AG04450 (cell line): ENCODE data around the gene AIPL1. TPM values are rescaled to one million over a fixed set of nuclear protein-coding genes. Genes with fewer than 3 reads are reported as not detected.

Experiments used
- CTCF ChIA-PET: fragments of 300-600, 350-600 bp; formaldehyde crosslinking; extraction: SDS; loops from one replicate; lab custom pipeline; 2022; ENCODE audit warnings: antibody characterized with exemption, inconsistent platforms; lab: Charles Lee
- POLR2A ChIA-PET: fragments of 350-600 bp; formaldehyde crosslinking; extraction: SDS; loops from one replicate; lab custom pipeline; 2021; ENCODE audit warnings: antibody characterized with exemption, inconsistent platforms; lab: Yijun Ruan, JAX
- DNase-seq: peaks from one replicate; pipeline ENCODE4 v3.0.0-alpha.2; 2011; ENCODE audit warnings: low read depth, low spot score
- H3K27ac ChIP-seq: one replicate; pipeline ENCODE4 v1.5.1; 2012; ENCODE audit warnings: low read depth, low read length, control low read depth
- H3K27me3 ChIP-seq: one replicate; pipeline ENCODE4 v1.6.0; 2012; ENCODE audit warnings: low read length; ENCODE audit not compliant: control insufficient read depth, insufficient read depth
- H3K4me3 ChIP-seq: 2 replicates; pipeline ENCODE4 v1.5.1; 2011; ENCODE audit warnings: mild to moderate bottlenecking, low read depth, low read length, control low read depth
- H3K9me3 ChIP-seq: 2 replicates; pipeline ENCODE4 v1.5.1; 2012; ENCODE audit warnings: low read length; ENCODE audit not compliant: control insufficient read depth, insufficient read depth
- CTCF ChIP-seq: IDR thresholded peaks from 2 replicates; pipeline ENCODE4 v1.5.1; 2011; ENCODE audit warnings: low read depth, low read length, control low read depth, inconsistent platforms
- polyA plus RNA-seq: library from polyadenylated mRNA; depleted of rRNA; stranded (reverse); fragments of >200 nt; gene quantifications from 2 replicates; pipeline ENCODE4 v1.2.3, GENCODE V29; 2011

Gene AIPL1
- polyA plus RNA-seq, 1 experiment: not detected

GRCh38 chr17:6421700-6422604 lies 13.0 kb downstream of the AIPL1 start:
- no peak overlapping the region for H3K4me3 ChIP-seq
- no peaks in the 10 kb centered on the region for H3K9me3 ChIP-seq
- H3K27ac ChIP-seq: no peak overlapping the region
- ChIA-PET CTCF (interaction anchor here (0.6 to 6.7 kb wide), 10 partner anchors 10 to 957 kb away, joined by 3 to 90 read pairs (median 4); partner anchors contain the start of gene NLRP1), POLR2A (no interaction called here)
- H3K27me3 ChIP-seq: peaks cover 12% of the 10 kb centered on the region
- peak; percentile 32 for DNase-seq
- TF ChIP-seq CTCF: peak; percentile 86

DNA sequence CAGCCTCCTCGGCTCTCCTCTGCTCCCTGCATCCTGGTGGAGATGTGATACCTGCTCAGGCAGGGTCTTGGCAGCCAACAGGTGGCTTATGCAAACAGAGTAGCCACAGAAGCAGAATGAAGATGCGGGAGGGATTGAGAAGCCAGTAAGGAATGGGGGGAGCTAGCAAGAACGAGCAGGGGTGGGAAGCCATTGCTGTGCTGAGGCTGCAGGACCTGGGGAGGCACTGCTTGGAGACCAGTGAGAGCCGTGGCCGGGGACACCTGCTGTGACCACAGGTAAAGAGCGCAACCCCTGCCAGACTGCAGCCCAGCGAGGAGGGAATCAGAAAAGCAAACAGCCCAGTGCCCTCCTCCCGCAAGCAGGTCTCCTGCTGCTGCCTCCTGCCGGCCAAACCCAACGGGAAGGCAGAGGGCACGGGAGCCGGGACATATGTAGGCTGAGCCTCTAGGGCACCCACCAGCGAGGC lies 14.7 kb downstream of the AIPL1 start:
- CTCF ChIA-PET: interaction anchor here (3.1 to 6.7 kb wide), 2 partner anchors 828 to 836 kb away, joined by 10 to 90 read pairs; partner anchors contain the start of gene NLRP1
- DNase-seq: no peak

GRCh38 chr17:6415616-6416015 lies 19.3 kb downstream of the AIPL1 start:
- no peak overlapping the region for H3K27ac ChIP-seq
- no peak for TF ChIP-seq CTCF
- H3K9me3 ChIP-seq: no peaks in the 10 kb centered on the region
- no peak overlapping the region for H3K4me3 ChIP-seq
- peaks cover 8% of the 10 kb centered on the region for H3K27me3 ChIP-seq
- DNase-seq: no peak
- CTCF ChIA-PET: interaction anchor here (2.3 kb wide), 1 partner anchor 823 kb away, joined by 9 read pairs; no protein-coding TSS in a partner anchor
- POLR2A ChIA-PET: no interaction called here

More for the DNA sequence above, 14.7 kb downstream of the AIPL1 start:
- Histone ChIP-seq H3K27ac (no peak overlapping the region), H3K27me3 (peaks cover 8% of the 10 kb centered on the region), H3K4me3 (no peak overlapping the region), H3K9me3 (no peaks in the 10 kb centered on the region)
- TF ChIP-seq CTCF: peak; percentile 45
- POLR2A ChIA-PET: no interaction called here

- H3K27me3 ChIP-seq: peaks cover 8% of the 10 kb centered on the region
Observed at GRCh38 chr17:6413065-6413464, 21.9 kb downstream of the AIPL1 start.

More at GRCh38 chr17:6413065-6413464, 21.9 kb downstream of the AIPL1 start:
- DNase-seq: no peak
- H3K4me3 ChIP-seq: no peak overlapping the region
- POLR2A ChIA-PET: no interaction called here
- TF ChIP-seq CTCF: peak; percentile 58
- H3K9me3 ChIP-seq: no peaks in the 10 kb centered on the region
- H3K27ac ChIP-seq: no peak overlapping the region
- CTCF ChIA-PET: interaction anchor here (0.8 to 1.7 kb wide), 6 partner anchors 106 to 825 kb away, joined by 3 to 8 read pairs (median 4); no protein-coding TSS in a partner anchor
